ENCODE measurements around the gene POU2AF1.
A peak's percentile ranks its signal among the peaks of the same experiment; 100 is the strongest.
"Not testable (repeated sequence)": the region's sequence is repeated elsewhere in the genome, so short reads cannot be mapped to it uniquely, and the experiment has no call there.

The POU2AF1 gene

GRCh38 chr11:111339758-111340388 is 39.2 kb downstream of the POU2AF1 start:
- DNase-seq = no peak

DNA sequence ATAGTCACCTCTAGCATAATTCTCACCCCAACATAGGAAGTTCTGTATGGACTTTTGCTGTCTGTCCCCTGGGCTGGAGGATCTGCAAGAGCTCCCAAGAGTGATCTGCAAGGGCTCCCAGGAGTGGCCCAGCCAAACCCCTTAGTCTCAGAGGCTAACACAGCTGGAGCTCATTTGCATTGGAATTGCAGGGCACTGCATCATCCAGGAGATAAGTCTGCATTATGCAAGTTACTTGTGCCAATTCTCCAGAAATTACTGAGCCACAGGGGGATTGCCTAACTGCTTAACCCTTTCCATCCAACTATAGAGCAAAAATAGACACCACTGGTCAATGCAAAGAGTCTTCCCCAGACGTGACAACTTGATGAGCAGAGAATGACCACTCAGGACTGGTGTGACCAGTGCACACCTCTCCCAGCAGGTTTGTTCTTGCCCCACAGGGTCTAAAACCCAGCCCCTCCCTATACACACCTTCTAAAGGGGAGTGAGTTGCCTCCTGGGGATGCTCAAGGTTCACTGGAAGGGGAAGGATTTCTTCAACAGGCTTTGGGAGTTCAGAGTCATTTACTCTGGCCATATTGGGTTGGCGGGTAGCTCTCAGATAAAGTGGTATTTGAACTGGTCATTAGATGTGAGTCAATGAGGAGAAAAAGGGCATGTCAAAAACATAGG is 42.4 kb downstream of the POU2AF1 start:
- no peak for DNase-seq

DNA sequence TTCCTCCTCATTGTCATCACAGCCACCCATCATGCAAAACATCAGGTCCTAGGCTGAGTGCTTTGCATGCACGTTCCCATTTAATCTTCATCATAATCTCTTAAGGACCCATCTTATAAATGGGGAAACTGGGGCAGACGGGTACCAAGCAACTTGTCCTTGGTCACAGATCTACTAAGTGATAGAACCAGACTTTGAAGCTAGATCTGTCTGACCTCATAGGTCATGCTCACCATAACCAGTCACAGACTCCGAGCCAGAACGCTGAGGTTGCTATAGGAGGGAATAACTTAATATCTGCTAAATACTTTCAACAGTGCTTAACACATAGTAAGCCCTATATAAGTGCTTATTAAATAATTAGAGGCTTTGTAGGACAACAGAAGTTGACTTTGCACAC is 43.0 kb downstream of the POU2AF1 start:
- no peak for DNase-seq

GRCh38 chr11:111335549-111335948 is 43.5 kb downstream of the POU2AF1 start:
- peak; percentile 30 for DNase-seq

- DNase-seq = peak; percentile 71
Measured at GRCh38 chr11:111334532-111335502, 44.3 kb downstream of the POU2AF1 start.

DNA sequence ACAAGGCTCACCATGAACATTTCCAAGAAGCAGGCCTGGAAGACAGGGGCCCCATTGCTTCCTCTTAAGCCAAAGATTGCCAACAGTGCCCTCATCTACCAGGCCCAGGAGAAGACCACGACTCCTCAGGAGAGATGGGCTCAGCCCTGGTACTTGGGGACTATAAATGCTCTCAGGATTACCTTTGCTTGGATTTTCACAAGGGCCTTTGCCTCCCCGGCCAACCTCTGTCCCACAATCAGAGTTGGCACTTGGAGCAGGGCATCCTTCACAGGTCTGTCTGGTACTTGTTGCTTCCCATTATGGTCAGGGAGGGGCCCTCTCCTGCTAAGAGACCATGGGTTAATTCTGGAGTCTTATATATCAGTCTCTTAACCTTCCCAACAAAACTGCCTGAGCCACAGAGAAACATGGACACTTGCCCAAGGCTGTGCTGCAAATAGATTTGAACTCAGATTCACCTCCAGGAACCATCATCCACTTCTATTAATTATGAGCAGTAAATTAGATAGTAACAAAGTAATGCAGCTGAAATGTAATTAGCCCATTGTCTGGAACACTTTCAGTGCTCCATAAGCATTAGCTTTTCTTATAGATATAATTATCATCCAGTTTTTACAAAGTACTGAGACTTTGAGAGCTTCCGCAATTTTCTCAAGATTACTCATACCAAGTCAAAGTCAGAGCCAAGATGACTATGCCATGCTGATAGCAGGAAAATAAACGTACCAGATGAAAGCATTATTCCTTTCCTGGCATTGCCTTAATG is 47.2 kb downstream of the POU2AF1 start:
- DNase-seq = no peak

GRCh38 chr11:111330234-111330893 is 48.7 kb downstream of the POU2AF1 start:
- DNase-seq = no peak

DNA sequence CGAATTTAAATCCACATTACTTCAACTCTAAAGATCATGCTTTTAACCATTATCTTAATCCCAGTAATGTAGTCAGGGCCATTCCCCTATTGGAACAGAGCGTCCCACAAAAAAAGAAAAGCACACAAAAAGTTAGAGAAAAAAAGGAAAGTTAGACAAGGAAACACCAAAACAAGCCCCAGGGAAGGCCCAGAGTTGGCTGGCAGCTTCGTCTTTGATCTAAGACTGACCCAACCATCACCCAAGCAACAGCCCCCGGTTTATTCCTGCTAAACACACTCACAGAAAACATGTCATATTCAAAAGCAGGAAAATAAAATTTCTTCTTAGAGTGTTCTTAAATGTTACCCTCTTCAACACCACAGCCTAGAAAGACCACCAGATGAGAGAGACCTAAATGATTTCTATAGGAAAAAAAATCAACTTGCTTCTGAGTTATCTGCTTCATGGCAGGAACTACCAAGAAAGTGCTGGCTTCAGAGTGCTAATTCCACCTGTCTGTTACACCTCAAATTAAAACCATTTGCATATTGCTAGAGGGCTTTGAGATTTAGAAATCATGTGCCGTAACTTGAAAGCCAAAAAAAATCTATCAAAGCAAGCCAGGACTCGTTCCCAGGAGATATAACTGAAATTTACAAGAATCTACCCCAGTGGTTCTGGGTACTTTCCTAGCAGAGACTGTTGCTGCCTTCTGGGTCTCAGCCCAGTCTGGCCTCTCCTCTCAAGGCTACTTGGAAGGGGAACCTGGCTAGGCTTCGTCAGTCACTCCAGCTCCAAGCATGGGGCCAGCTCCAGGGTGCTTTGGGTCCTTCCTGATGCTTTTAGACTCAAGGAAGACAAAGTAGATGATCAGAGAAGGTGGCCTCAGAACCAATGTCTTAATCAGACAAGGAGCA is 49.5 kb downstream of the POU2AF1 start:
- peak; percentile 78 for DNase-seq

GRCh38 chr11:111327908-111328624 is 51.0 kb downstream of the POU2AF1 start:
- peak; percentile 70 for DNase-seq

DNA sequence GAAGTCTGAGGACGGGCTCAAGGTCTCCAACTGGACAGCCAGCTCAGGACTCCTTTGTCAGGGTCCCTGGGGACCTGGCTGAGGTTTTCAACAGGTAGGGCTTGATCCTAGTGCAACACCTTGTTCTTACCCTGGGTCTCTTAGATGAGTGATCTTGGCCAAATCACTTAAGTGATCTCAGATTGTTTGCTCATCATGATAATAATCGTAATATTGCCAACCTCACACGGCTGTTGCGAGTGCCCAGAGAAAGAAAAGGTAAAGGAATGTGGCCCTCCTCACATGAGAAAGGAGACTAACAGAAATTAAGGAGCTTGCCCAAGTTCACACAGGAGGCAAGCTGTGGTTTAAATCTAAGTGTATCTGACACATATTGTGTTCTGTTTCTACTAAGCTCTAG is 52.3 kb downstream of the POU2AF1 start:
- no peak for DNase-seq

DNA sequence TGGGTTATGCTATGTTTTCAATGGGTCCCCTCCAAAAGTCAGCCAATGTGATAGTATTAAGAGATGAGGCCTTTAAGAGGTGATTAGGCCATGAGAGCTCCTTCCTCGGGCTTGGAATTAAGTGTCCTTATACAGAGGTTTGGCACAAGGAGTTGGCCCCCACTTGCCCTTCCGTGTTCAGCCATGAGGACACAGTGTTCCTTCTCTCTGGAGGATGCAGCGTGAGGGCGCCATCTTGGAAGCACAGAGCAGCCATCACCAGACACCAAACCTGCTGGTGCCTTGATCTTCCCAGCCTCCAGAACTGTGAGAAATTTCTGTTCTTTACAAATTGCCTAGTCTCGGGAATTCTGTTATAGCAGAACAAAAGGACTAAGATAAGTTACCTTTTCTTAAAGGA is 53.8 kb downstream of the POU2AF1 start:
- no peak for DNase-seq

GRCh38 chr11:111324277-111324720 is 54.8 kb downstream of the POU2AF1 start:
- peak; percentile 63 for DNase-seq

GRCh38 chr11:111322534-111322933 is 56.5 kb downstream of the POU2AF1 start:
- peak; percentile 75 for DNase-seq

DNA sequence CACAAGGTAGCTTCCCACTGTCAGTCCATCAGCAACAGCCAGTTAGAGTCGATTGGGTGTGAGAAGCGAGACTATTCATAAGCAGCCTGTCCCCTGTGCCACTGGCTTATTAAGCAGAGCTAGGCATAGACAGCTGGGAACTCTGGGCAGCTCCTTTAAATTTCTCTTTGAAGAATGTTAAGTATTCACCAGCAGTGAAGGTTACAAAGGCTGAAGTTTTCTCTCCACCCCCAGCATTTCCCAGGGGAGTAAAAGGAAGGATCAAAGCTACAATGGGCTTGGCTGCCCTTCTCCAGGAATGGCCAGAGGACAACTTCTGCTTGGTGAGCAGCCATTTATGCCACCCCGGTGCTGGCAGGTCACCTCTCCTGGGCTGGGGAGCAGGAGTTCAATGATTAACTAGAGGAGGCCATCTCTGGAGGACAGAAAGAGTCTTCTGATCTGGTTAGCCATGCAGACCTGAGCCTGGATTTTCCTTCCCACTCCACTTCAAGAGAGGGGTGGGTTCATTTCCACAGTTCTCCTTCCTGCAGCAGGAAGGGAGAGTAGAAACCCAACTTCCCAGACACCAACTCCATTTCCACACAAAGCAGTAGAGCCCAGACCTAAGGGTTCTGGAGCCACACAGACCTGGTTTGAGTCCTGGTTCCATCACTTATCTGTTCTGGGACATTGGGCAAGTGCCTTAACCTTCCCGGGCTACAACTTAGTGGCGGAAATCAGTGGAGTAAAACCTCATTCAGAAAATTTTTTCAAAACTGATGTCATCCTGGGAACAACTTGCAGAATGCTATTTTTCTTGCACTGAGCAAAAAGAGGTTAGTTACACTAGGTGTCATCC is 58.1 kb downstream of the POU2AF1 start:
- DNase-seq = no peak

- DNase-seq = not testable (repeated sequence)
Measured at GRCh38 chr11:111320199-111320598, 58.9 kb downstream of the POU2AF1 start.

- no peak for DNase-seq
Measured at GRCh38 chr11:111319296-111319695, 59.8 kb downstream of the POU2AF1 start.

- DNase-seq = peak; percentile 83
Measured at GRCh38 chr11:111312076-111312475, 67.0 kb downstream of the POU2AF1 start.

GRCh38 chr11:111310723-111311122 is 68.4 kb downstream of the POU2AF1 start:
- peak; percentile 91 for DNase-seq

DNA sequence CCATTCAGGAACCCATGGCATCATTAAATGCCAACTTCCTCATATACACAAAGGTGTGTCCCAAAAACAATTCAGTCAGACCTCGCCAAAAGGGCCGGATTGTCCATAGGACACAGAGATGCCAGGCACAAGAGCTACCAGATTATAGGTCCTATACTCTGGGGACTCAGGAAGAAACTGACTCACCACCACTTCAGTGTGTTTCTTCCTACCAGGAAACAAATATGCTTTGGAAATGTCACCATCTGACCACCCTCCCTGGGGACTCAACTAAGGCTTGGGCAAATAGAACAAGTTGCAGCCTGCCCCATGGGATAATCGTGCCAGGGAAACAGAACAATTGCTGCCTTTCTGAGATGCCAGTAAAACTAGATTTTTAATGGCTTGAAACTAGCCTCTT is 69.0 kb downstream of the POU2AF1 start:
- peak; percentile 99 for DNase-seq
